GM19099 (cell line): Measurements from ENCODE around the gene GALNT13.

Experiments used
- POLR2A ChIP-seq: IDR thresholded peaks from 3 replicates; pipeline ENCODE4 v1.6.1; 2011; ENCODE audit warnings: low read depth; ENCODE audit not compliant: insufficient read length; ENCODE audit errors: extremely low read depth

GALNT13 gene

DNA sequence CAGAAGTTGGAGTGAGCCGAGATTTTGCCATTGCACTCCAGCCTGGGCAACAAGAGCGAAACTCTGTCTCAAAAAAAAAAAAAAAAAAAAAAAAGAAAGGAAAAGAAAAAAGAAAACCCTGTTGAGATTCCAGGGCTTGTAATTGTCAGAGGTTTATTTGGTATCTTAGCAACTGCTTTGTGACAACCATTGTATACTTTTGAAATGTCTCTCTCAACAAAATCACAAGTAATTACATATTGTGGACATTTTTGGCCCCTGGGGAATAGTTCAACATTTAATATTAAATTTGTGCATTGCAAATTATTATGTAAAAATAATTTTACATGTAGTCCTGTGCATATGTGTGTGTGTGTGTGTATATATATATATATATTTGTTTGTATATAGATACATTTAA is 270.8 kb downstream of the GALNT13 start:
- TF ChIP-seq POLR2A = no peak

DNA sequence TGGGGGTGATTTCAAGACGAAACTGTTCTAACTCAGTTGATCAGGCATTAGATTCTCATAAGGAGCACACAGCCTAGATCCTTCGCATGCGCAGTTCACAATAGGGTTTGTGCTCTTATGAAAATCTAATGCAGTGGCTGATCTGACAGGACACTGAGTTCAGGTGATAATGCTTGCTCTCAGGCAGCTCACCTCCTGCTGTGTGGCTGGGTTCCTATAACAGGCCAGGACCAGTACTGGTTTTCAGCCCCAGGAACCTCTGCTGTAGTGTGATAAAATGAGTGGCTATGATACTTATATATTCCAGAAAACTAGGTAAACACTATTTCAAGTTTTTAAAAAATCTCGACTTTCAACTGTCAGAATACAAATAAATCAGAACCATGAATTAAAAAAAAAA is 271.4 kb downstream of the GALNT13 start:
- TF ChIP-seq POLR2A = no peak

GRCh38 chr2:154158101-154158500 is 286.4 kb downstream of the GALNT13 start:
- TF ChIP-seq POLR2A = no peak

- TF ChIP-seq POLR2A = no peak
These were observed 289.6 kb downstream of the GALNT13 start for GRCh38 chr2:154161286-154161685.

DNA sequence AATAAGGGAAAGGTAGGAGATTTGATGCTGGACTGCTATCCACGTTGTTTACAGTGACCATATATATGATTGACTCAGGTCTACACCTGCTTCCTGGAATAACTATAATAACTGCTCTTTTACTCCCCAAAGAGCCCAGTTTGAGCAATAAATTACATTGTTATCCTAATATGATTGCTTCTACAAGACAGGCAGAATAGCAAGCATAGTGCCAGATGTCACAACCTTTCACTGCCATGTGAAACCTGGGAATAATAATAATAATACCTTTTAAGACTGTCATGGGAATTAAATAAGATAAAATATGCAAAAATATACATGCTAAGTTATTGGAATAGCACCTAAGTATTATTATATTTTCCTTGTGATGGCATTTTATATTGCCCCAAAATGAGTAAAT is 298.7 kb downstream of the GALNT13 start:
- TF ChIP-seq POLR2A = no peak

- no peak for TF ChIP-seq POLR2A
These were observed 301.4 kb downstream of the GALNT13 start for GRCh38 chr2:154173164-154173563.

- TF ChIP-seq POLR2A = no peak
These were observed 302.2 kb downstream of the GALNT13 start for GRCh38 chr2:154173919-154174318.

GRCh38 chr2:154182008-154182407 is 310.3 kb downstream of the GALNT13 start:
- TF ChIP-seq POLR2A = no peak

- no peak for TF ChIP-seq POLR2A
These were observed 316.2 kb downstream of the GALNT13 start for GRCh38 chr2:154187948-154188347.

- no peak for TF ChIP-seq POLR2A
These were observed 318.2 kb downstream of the GALNT13 start for GRCh38 chr2:154189953-154190352.

DNA sequence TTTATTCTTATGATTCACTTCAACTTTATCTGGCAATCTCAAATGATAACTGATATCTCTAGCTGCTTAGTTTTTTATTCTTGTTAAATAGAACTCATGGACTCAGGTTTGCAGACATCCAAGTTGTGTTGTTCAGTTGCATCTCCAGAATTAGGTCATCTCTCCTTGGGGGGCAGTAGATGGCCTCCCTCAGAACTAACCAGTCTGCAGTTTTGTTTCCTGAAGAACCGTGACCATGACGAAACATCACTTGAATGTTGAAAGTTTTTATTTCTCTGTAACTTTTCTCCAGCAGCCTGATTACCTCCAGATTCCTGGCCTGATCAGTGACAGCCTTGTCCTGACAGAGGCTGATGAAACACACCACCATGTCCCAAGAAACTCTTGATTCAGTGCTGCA is 321.5 kb downstream of the GALNT13 start:
- no peak for TF ChIP-seq POLR2A

DNA sequence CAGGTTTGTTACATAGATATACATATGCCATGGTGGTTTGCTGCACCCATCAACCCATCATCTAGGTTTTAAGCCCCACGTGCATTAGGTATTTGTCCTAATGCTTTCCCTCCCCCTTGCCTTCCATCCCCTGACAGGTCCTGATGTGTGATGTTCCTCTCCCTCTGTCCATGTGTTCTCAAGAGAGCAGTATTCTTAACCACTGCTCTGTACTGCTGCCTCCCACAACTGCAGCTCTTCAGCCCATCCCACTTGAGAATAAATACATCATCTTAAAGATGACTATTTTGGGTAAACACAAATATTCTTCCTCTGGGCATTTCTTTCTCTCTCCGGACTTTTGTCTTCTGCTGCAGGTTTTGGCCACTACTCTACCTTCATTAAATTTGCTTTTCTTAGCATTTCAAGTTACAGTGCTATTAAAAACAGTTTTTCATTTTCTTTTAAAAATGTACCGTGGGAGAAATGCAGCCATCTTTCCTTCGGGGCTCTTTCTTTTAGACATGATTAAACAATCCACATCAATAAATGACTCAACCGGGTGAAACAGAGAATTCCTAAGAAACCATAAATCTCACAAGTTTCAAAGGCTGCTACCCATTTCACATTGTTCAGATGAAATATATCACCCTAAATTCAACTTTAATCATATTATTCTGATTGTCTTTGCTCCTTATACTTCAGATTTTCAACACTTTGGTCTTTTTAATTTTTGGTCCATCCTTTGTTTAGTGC is 323.4 kb downstream of the GALNT13 start:
- TF ChIP-seq POLR2A = no peak

- no peak for TF ChIP-seq POLR2A
These were observed 324.0 kb downstream of the GALNT13 start for GRCh38 chr2:154195644-154196195.

GRCh38 chr2:154198866-154199265 is 327.1 kb downstream of the GALNT13 start:
- no peak for TF ChIP-seq POLR2A

- TF ChIP-seq POLR2A = no peak
These were observed 331.5 kb downstream of the GALNT13 start for GRCh38 chr2:154203206-154203605.

DNA sequence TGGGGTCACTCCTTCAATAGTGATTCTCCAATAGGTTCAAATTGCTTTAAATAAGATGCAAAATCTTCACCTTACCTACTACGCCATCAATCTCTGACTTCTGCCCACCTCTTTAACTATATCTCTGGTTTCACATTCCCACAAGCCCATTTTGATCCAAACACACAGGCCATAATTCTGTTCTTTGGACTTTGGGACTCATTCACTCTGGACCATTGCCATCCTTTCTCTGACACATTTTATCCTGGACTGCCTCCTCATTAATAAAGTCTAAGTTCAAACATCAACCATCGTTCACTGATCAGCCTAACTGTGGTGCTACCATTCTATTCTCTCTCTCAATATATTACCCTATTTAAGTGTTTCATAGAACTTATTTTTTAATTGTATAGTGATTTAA is 332.2 kb downstream of the GALNT13 start:
- TF ChIP-seq POLR2A = no peak

GRCh38 chr2:154207288-154208047 is 335.7 kb downstream of the GALNT13 start:
- no peak for TF ChIP-seq POLR2A

DNA sequence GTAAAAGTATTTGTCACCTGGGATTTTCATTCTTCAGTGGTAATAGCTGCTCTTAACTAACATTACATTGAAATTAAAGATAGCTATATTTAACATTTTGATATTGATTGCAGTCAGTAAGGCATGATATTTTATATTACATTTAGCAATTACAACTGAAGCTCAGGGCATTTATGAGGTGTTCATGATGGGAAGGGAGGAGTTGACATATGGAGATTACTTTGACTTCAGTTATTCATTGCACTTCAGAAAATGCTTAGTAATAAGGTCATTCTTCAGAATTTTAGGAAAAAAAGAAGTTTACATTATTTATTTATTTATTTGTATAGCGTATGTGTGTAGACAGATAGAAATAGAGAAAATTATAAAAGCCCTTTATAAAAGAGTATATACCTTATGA is 352.0 kb downstream of the GALNT13 start:
- no peak for TF ChIP-seq POLR2A
